Astrocyte (in vitro differentiated cells and primary cell): ENCODE data around the gene DLL1. TPM values are rescaled to one million over a fixed set of nuclear protein-coding genes. Genes with fewer than 3 reads are reported as not detected.
A peak's percentile ranks its signal among the peaks of the same experiment; 100 is the strongest.

Experiments
- DNase-seq: peaks from one replicate; pipeline ENCODE4 v3.0.0-alpha.2; 2010; ENCODE audit warnings: low read depth
- FAIRE-seq: peaks from 2 replicates; lab custom pipeline; 2011; peaks lifted over from hg19 to GRCh38; lab: Jason Lieb, UNC
- H2AFZ ChIP-seq: 2 replicates; pipeline ENCODE4 v1.6.0; 2012; ENCODE audit warnings: low read depth, low read length, inconsistent platforms
- H3K27ac ChIP-seq: 2 replicates; pipeline ENCODE4 v1.5.1; 2011; ENCODE audit warnings: low read depth, low read length, inconsistent platforms
- H3K27me3 ChIP-seq: 2 replicates; pipeline ENCODE4 v1.6.0; 2011; ENCODE audit warnings: low read length, inconsistent platforms; ENCODE audit not compliant: insufficient read depth
- H3K36me3 ChIP-seq: 2 replicates; pipeline ENCODE4 v1.5.1; 2011; ENCODE audit warnings: low read length, inconsistent platforms; ENCODE audit not compliant: insufficient read depth
- H3K4me1 ChIP-seq: 2 replicates; pipeline ENCODE4 v1.5.1; 2011; ENCODE audit warnings: low read length, inconsistent platforms; ENCODE audit not compliant: insufficient read depth
- H3K4me2 ChIP-seq: 2 replicates; pipeline ENCODE4 v1.6.0; 2012; ENCODE audit warnings: low read length, inconsistent platforms
- H3K4me3 ChIP-seq: 2 replicates; pipeline ENCODE4 v1.5.1; 2011; ENCODE audit warnings: low read depth, mild to moderate bottlenecking, low read length, inconsistent platforms; ENCODE audit not compliant: insufficient read depth
- H3K79me2 ChIP-seq: 2 replicates; pipeline ENCODE4 v1.6.0; 2012; ENCODE audit warnings: mild to moderate bottlenecking, low read length, inconsistent platforms; ENCODE audit not compliant: insufficient read depth
- H3K9ac ChIP-seq: 2 replicates; pipeline ENCODE4 v1.6.0; 2012; ENCODE audit warnings: mild to moderate bottlenecking, low read length, inconsistent platforms
- H3K9me3 ChIP-seq: 2 replicates; pipeline ENCODE4 v1.5.1; 2012; ENCODE audit warnings: low read depth, mild to moderate bottlenecking, low read length, inconsistent platforms; ENCODE audit not compliant: insufficient read depth
- H4K20me1 ChIP-seq: 2 replicates; pipeline ENCODE4 v1.6.0; 2012; ENCODE audit warnings: low read length, inconsistent platforms; ENCODE audit not compliant: insufficient read depth
- H3K27ac Mint-ChIP-seq: one replicate; pipeline ENCODE4 v1.8.0; 2021; ENCODE audit warnings: mild to moderate bottlenecking, mixed read lengths; ENCODE audit not compliant: unreplicated experiment
- H3K27me3 Mint-ChIP-seq: one replicate; pipeline ENCODE4 v1.8.0; 2021; ENCODE audit warnings: low read depth, mixed read lengths; ENCODE audit not compliant: unreplicated experiment
- H3K36me3 Mint-ChIP-seq: one replicate; pipeline ENCODE4 v1.8.0; 2021; ENCODE audit warnings: low read depth, mixed read lengths; ENCODE audit not compliant: unreplicated experiment
- H3K4me1 Mint-ChIP-seq: one replicate; pipeline ENCODE4 v1.8.0; 2021; ENCODE audit warnings: low read depth, mixed read lengths; ENCODE audit not compliant: unreplicated experiment
- H3K4me3 Mint-ChIP-seq: one replicate; pipeline ENCODE4 v1.8.0; 2021; ENCODE audit warnings: mild to moderate bottlenecking, moderate library complexity, mixed read lengths; ENCODE audit not compliant: unreplicated experiment
- H3K9me3 Mint-ChIP-seq: one replicate; pipeline ENCODE4 v1.8.0; 2021; ENCODE audit warnings: mild to moderate bottlenecking, mixed read lengths; ENCODE audit not compliant: unreplicated experiment
- EZH2 ChIP-seq: IDR thresholded peaks from 2 replicates; pipeline ENCODE4 v1.6.1; 2012; ENCODE audit warnings: mild to moderate bottlenecking, low read length, inconsistent platforms; ENCODE audit not compliant: insufficient read depth
- total RNA-seq: library from RNA; stranded (reverse); gene quantifications from 2 replicates; pipeline ENCODE4 v1.2.1, GENCODE V29; 2021
- TF ChIP-seq, protein P1 (sequence below): IDR thresholded peaks from 2 replicates; pipeline ENCODE4 v1.5.1; 2011; ENCODE audit warnings: low read depth, mild to moderate bottlenecking, inconsistent platforms, low read length, moderate library complexity; ENCODE audit not compliant: insufficient read depth

DLL1 gene
- total RNA-seq, 1 donor from 2014 or later: 1.6 TPM

DNA sequence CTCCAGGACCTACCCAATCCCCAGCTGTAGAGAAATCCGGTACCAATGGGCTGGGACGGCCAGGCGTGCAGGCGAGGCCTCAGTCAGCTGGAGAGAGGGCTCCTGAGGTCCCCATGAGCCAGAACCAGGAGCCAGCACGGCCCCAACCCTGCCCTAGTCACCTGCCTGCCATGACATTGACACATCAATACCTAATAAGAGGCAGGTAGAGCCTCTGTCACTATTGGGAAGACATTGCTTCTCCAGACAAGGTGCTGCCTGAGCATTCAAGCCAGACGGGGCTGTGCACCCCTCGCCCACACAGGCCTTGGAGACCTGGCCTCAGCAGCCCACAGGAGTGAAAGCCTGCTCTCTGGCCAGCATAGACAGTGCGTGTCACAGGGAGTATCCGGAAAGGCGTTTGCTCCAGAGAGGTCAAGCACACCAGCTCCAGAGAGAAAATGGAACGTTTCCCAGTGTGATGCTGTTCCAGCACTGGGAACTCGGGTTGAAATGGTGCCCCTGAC is 3.5 kb downstream of the DLL1 start:
- Mint-ChIP-seq H3K36me3 (peaks cover 5% of the 10 kb centered on the region), H3K4me1 (peaks cover 11% of the 10 kb centered on the region), H3K27me3 (peaks cover 49% of the 10 kb centered on the region), H3K9me3 (no peaks in the 10 kb centered on the region), H3K4me3 (no peak overlapping the region), H3K27ac (no peak overlapping the region)
- Histone ChIP-seq H2AFZ (no peak overlapping the region), H3K27me3 (peaks cover 51% of the 10 kb centered on the region), H3K4me3 (no peak overlapping the region), H3K4me1 (peaks cover 3% of the 10 kb centered on the region), H3K79me2 (no peaks in the 10 kb centered on the region), H4K20me1 (peaks cover 12% of the 10 kb centered on the region), H3K4me2 (no peak overlapping the region), H3K9me3 (no peaks in the 10 kb centered on the region), H3K9ac (no peak overlapping the region), H3K36me3 (no peaks in the 10 kb centered on the region), H3K27ac (no peak overlapping the region)
- DNase-seq (no peak), FAIRE-seq (no peak)
- TF ChIP-seq, protein P1, sequence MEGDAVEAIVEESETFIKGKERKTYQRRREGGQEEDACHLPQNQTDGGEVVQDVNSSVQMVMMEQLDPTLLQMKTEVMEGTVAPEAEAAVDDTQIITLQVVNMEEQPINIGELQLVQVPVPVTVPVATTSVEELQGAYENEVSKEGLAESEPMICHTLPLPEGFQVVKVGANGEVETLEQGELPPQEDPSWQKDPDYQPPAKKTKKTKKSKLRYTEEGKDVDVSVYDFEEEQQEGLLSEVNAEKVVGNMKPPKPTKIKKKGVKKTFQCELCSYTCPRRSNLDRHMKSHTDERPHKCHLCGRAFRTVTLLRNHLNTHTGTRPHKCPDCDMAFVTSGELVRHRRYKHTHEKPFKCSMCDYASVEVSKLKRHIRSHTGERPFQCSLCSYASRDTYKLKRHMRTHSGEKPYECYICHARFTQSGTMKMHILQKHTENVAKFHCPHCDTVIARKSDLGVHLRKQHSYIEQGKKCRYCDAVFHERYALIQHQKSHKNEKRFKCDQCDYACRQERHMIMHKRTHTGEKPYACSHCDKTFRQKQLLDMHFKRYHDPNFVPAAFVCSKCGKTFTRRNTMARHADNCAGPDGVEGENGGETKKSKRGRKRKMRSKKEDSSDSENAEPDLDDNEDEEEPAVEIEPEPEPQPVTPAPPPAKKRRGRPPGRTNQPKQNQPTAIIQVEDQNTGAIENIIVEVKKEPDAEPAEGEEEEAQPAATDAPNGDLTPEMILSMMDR: no peak
- no peak for TF ChIP-seq EZH2

DNA sequence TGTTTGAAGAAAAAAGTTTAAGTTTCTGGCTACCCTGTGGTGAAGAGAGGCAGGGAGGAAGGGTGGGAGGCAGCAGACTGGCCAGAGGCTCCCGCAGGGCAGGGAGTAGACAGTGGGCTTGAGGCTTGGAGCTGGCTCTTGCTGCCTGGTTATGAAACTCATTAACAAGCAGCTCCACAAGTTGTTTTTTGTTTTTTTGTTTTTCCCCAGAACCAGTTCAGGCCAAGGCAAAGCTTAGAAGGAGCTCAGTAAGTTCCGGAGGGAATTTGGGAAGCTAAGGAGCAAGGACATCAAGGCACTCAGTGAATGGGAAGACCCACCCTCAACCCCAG is 4.0 kb downstream of the DLL1 start:
- Histone ChIP-seq H3K4me3 (no peak overlapping the region), H2AFZ (no peak overlapping the region), H3K9ac (no peak overlapping the region), H3K27ac (no peak overlapping the region), H3K4me1 (peaks cover 3% of the 10 kb centered on the region), H3K79me2 (no peaks in the 10 kb centered on the region), H4K20me1 (peaks cover 7% of the 10 kb centered on the region), H3K4me2 (peak overlapping the region; percentile 11), H3K9me3 (no peaks in the 10 kb centered on the region), H3K27me3 (peaks cover 46% of the 10 kb centered on the region), H3K36me3 (no peaks in the 10 kb centered on the region)
- Mint-ChIP-seq H3K4me1 (peaks cover 8% of the 10 kb centered on the region), H3K36me3 (peaks cover 5% of the 10 kb centered on the region), H3K27ac (no peak overlapping the region), H3K27me3 (peaks cover 45% of the 10 kb centered on the region), H3K9me3 (no peaks in the 10 kb centered on the region), H3K4me3 (peak overlapping the region; percentile 54)
- TF ChIP-seq EZH2: no peak
- TF ChIP-seq, protein P1: no peak
- no peak for DNase-seq
- no peak for FAIRE-seq

DNA sequence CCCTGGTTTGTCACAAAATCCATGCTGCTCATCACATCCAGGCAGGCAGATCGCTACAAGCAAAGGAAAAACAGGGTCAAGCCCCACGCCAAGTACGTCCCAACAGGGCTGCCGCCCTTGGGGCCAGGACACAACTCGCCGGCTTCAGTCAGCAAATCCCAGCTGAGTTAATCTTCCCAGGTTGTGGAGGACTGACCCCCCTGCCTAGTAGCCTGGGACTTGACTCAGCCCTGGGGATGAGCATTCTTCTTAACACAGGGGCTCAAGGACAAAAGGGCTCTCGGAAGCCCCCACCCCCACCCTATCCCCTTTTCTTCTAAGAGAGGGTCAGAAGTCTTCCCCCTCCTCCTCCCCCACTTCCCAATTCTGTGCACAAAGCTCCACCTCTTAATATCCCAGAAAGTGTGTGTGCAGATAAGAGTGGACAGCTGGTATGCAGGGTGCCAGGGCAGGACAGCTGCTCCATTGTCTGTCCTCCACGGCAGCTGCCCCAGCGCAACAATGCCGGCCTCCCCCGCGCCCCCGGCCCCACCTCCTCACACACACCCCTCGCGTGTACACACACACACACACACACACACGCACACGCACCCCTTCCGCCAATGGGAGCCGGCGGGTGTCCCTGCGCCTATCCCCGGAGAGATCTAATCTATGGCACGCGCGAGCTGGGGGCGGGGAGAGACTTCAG is 4.5 kb downstream of the DLL1 start:
- H3K9ac ChIP-seq: no peak overlapping the region

More for the DNA sequence above, 4.5 kb downstream of the DLL1 start:
- H3K27ac Mint-ChIP-seq: no peak overlapping the region
- H3K4me3 Mint-ChIP-seq: peak overlapping the region; percentile 54
- H3K4me3 ChIP-seq: no peak overlapping the region
- no peaks in the 10 kb centered on the region for H3K9me3 Mint-ChIP-seq
- FAIRE-seq: no peak
- H3K4me2 ChIP-seq: peak overlapping the region; percentile 11
- peaks cover 46% of the 10 kb centered on the region for H3K27me3 Mint-ChIP-seq
- H2AFZ ChIP-seq: no peak overlapping the region
- peaks cover 6% of the 10 kb centered on the region for H4K20me1 ChIP-seq
- peaks cover 3% of the 10 kb centered on the region for H3K4me1 ChIP-seq
- no peaks in the 10 kb centered on the region for H3K9me3 ChIP-seq
- H3K36me3 Mint-ChIP-seq: peaks cover 5% of the 10 kb centered on the region
- DNase-seq: peak; percentile 18
- H3K79me2 ChIP-seq: no peaks in the 10 kb centered on the region
- H3K27ac ChIP-seq: no peak overlapping the region
- TF ChIP-seq, protein P1: no peak
- TF ChIP-seq EZH2: no peak
- H3K4me1 Mint-ChIP-seq: peaks cover 8% of the 10 kb centered on the region
- H3K36me3 ChIP-seq: no peaks in the 10 kb centered on the region
- peaks cover 42% of the 10 kb centered on the region for H3K27me3 ChIP-seq
